ENCODE measurements around the gene RREB1. TPM values are rescaled to one million over a fixed set of nuclear protein-coding genes. Genes with fewer than 3 reads are reported as not detected.

RREB1 gene
- total and polyA plus RNA-seq, 4 donors, result 3.5 to 44.7 (median 17.8) TPM

DNA sequence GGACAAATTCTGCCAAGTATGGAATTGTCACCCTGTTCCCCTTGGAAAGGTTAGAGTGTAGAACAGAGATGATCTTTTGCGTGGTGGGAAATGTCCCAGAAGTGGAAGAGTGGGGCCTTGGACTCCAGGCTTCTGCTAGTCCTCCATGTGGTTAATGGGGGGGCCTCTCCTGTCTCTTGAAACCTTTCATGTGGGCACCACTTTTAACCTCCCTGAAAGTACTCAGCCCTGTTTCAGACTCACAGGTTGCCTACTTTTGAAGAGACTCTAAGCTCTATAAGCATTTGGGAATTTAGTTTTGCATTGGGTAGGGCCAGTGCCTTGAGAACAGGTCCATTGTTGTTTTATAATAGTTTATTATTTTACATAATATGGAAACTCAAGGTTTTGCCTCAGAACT is 17.5 kb downstream of the RREB1 start:
- DNase-seq (no peak), ATAC-seq (ENCODE audit: low FRiP score) (no peak)
- no peaks in the 10 kb centered on the region for H3K27me3 ChIP-seq (ENCODE audit: control insufficient read depth in 1 of 2, insufficient read depth in 2 of 2, low read length in 1 of 2)
- 96 to 97% methylated on average over 1 of the region's 1 CpG for WGBS, 2 donors
- H3K4me3 ChIP-seq (ENCODE audit: low read length in 2 of 2), result no peak overlapping the region
- peaks cover 0 to 4% of the 10 kb centered on the region in 2 donors for H3K4me1 ChIP-seq (ENCODE audit: control insufficient read depth in 1 of 2, insufficient read depth in 2 of 2, low read length in 2 of 2)
- no peaks in the 10 kb centered on the region for H3K9me3 ChIP-seq (ENCODE audit: control insufficient read depth, low read length)
- no peaks in the 10 kb centered on the region for H3K36me3 ChIP-seq (ENCODE audit: control insufficient read depth in 1 of 2, insufficient read depth in 2 of 2, low read length in 1 of 2)
- intact Hi-C loops (cut with DNase I), result no loop called here
- no peak overlapping the region for H3K27ac ChIP-seq (ENCODE audit: low read depth in 1 of 2, low read length in 2 of 2)

DNA sequence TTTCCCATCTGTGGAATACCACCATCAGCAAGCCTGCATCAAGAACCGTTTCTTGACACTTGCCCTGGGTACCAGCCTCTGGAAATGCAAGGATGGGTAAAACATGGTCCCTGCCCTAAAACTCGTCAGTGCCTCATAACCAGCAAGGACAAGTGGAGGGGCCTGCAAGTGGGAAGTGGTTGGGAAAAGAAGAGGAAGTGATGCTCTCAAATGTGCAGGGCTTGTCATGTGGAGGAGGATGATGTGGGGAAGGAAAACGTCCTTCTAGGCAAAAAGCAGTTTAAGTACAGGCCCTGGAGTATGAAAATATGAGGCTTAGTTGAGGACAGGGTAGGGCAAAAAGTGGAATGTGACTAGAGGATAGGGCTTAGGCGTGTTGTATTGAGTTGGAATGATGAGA is 19.0 kb downstream of the RREB1 start:
- intact Hi-C loops (cut with DNase I), result no loop called here
- DNase-seq, result no peak
- no peak overlapping the region for H3K4me3 ChIP-seq (ENCODE audit: low read length in 2 of 2)
- no peaks in the 10 kb centered on the region for H3K27me3 ChIP-seq (ENCODE audit: control insufficient read depth in 1 of 2, insufficient read depth in 2 of 2, low read length in 1 of 2)
- WGBS, 2 donors, result 86 to 88% methylated on average over 4 of the region's 4 CpGs
- ATAC-seq (ENCODE audit: low FRiP score), result no peak
- no peaks in the 10 kb centered on the region for H3K36me3 ChIP-seq (ENCODE audit: control insufficient read depth in 1 of 2, insufficient read depth in 2 of 2, low read length in 1 of 2)
- H3K9me3 ChIP-seq (ENCODE audit: control insufficient read depth, low read length), result no peaks in the 10 kb centered on the region
- no peak overlapping the region for H3K27ac ChIP-seq (ENCODE audit: low read depth in 1 of 2, low read length in 2 of 2)
- H3K4me1 ChIP-seq (ENCODE audit: control insufficient read depth in 1 of 2, insufficient read depth in 2 of 2, low read length in 2 of 2), result peaks cover 0 to 4% of the 10 kb centered on the region in 2 donors

DNA sequence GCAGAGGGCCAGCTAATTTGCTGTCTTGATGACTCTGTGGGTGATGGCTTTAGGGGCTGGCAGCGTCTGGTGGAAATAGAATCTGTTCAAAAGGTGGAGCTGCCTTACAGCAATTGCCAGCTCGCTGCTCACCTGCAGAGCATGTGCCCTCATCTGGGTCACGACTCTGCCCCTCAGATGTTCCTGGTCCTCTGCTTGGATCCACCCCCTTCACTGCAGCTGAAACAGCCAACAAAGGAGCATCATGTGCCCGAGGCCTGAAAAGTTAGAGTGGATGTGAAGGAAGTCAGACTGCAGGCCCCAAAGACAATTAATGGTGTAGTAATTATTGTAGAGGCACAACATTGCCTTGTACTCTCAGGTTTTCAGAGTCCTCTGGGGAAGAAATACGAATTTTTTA is 19.9 kb downstream of the RREB1 start:
- DNase-seq (no peak), ATAC-seq (ENCODE audit: low FRiP score) (no peak)
- intact Hi-C loops (cut with DNase I), result no loop called here
- H3K4me3 ChIP-seq (ENCODE audit: low read length in 2 of 2), result no peak overlapping the region
- H3K27me3 ChIP-seq (ENCODE audit: control insufficient read depth in 1 of 2, insufficient read depth in 2 of 2, low read length in 1 of 2), result no peaks in the 10 kb centered on the region
- WGBS, 2 donors, result 86 to 91% methylated on average over 5 of the region's 5 CpGs
- no peak overlapping the region for H3K27ac ChIP-seq (ENCODE audit: low read depth in 1 of 2, low read length in 2 of 2)
- H3K9me3 ChIP-seq (ENCODE audit: control insufficient read depth, low read length), result no peaks in the 10 kb centered on the region
- H3K36me3 ChIP-seq (ENCODE audit: control insufficient read depth in 1 of 2, insufficient read depth in 2 of 2, low read length in 1 of 2), result no peaks in the 10 kb centered on the region
- peaks cover 0 to 5% of the 10 kb centered on the region in 2 donors for H3K4me1 ChIP-seq (ENCODE audit: control insufficient read depth in 1 of 2, insufficient read depth in 2 of 2, low read length in 2 of 2)

DNA sequence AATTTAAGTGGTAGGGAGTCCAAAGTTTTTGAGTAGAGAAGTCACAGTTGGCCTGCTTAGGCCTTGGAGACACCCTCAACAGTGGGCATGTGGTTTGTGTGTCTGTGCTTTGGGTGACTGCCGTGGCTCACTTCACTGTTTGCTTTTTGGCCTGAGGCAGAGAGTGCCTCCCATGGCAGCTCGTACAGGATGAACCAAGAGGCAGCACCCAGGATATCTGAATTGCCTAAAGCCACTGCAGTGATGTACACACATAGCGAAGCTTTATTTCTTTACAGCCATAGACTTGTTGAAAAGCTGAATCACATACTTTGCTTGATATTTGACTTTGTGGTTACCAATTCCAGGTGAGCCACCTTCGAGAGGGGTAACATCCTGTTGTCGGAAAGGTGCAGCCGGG is 21.6 kb downstream of the RREB1 start:
- H3K9me3 ChIP-seq (ENCODE audit: control insufficient read depth, low read length), result no peaks in the 10 kb centered on the region
- no peak overlapping the region for H3K4me3 ChIP-seq (ENCODE audit: low read length in 2 of 2)
- H3K27ac ChIP-seq (ENCODE audit: low read depth in 1 of 2, low read length in 2 of 2), result no peak overlapping the region
- WGBS, 2 donors, result 74% methylated on average over 6 of the region's 6 CpGs
- intact Hi-C loops (cut with DNase I), result no loop called here
- H3K36me3 ChIP-seq (ENCODE audit: control insufficient read depth in 1 of 2, insufficient read depth in 2 of 2, low read length in 1 of 2), result no peaks in the 10 kb centered on the region
- no peaks in the 10 kb centered on the region for H3K27me3 ChIP-seq (ENCODE audit: control insufficient read depth in 1 of 2, insufficient read depth in 2 of 2, low read length in 1 of 2)
- ATAC-seq (ENCODE audit: low FRiP score), result no peak
- peak in 1 of 2 donors; percentile 39 for DNase-seq
- H3K4me1 ChIP-seq (ENCODE audit: control insufficient read depth in 1 of 2, insufficient read depth in 2 of 2, low read length in 2 of 2), result peaks cover 0 to 5% of the 10 kb centered on the region in 2 donors

DNA sequence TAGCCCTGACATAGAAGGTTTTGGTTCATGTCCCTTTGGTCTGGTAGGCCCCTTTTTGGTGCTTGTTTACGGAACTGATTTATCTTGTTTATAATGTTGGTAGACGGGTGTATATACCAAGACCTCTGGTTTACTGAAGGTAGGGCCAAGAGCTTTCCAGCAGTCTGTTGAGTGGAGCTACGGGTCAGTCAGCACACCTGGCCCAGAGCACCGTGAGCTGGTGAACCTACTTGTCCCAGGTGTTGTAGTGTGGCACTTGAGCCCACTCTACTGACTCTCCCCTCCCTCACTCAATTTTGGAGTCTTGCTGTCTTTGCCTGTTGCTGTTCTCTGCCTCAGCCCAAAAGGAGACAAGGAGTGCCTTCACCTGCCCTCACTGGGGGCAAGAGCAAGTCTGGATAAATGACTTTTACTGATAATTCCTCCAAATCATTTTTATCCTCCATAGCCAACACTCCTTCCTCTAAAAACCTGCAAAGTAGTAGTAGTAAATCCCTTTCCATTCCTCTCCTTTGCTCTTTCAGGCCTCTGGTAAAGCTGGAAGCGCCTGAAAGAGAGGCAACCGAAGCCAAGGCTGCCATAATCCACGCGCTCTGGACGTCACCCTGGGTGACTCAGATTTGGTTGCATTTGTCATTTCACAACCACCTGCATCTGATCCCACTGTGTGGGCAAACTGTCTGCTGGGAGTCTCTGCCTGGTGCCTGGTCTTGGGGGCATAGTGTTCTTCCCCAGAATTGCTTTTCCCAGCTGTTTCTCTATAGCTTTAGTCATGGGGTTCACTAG is 22.2 kb downstream of the RREB1 start:
- intact Hi-C loops (cut with DNase I), result no loop called here
- Histone ChIP-seq H3K9me3 (ENCODE audit: control insufficient read depth, low read length) (no peaks in the 10 kb centered on the region), H3K36me3 (ENCODE audit: control insufficient read depth in 1 of 2, insufficient read depth in 2 of 2, low read length in 1 of 2) (no peaks in the 10 kb centered on the region), H3K4me3 (ENCODE audit: low read length in 2 of 2) (no peak overlapping the region), H3K4me1 (ENCODE audit: control insufficient read depth in 1 of 2, insufficient read depth in 2 of 2, low read length in 2 of 2) (peaks cover 0 to 5% of the 10 kb centered on the region in 2 donors), H3K27ac (ENCODE audit: low read depth in 1 of 2, low read length in 2 of 2) (no peak overlapping the region), H3K27me3 (ENCODE audit: control insufficient read depth in 1 of 2, insufficient read depth in 2 of 2, low read length in 1 of 2) (no peaks in the 10 kb centered on the region)
- WGBS, 2 donors, result 87 to 89% methylated on average over 9 of the region's 9 CpGs
- DNase-seq (peak; percentile 63 to 75), ATAC-seq (ENCODE audit: low FRiP score) (peak; percentile 50)

DNA sequence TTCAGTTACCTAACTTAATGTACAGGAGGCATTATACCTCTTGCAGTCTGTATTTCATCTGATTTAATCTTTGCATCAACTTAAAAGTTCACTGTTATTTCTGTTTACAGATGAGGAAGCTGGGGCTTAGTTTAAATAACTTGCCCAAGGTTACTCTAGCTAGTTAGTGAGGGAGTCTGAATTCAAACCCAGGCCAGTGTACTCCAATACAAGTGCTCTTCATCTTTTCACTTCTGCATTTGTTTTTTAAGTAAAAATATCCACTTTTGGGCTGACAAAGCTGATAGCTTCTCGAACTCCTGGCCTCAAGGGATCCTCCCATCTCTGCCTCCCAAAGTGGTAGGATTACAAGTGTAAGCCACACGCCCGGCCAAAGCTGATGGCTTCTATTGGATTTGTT is 23.6 kb downstream of the RREB1 start:
- H3K4me3 ChIP-seq (ENCODE audit: low read length in 2 of 2), result no peak overlapping the region
- ATAC-seq (ENCODE audit: low FRiP score) (no peak), DNase-seq (no peak)
- H3K4me1 ChIP-seq (ENCODE audit: control insufficient read depth in 1 of 2, insufficient read depth in 2 of 2, low read length in 2 of 2), result peaks cover 0 to 5% of the 10 kb centered on the region in 2 donors
- intact Hi-C loops (cut with DNase I), result no loop called here
- H3K36me3 ChIP-seq (ENCODE audit: control insufficient read depth in 1 of 2, insufficient read depth in 2 of 2, low read length in 1 of 2), result no peaks in the 10 kb centered on the region
- WGBS, 2 donors, result 93 to 96% methylated on average over 3 of the region's 3 CpGs
- no peak overlapping the region for H3K27ac ChIP-seq (ENCODE audit: low read depth in 1 of 2, low read length in 2 of 2)
- H3K9me3 ChIP-seq (ENCODE audit: control insufficient read depth, low read length), result no peaks in the 10 kb centered on the region
- no peaks in the 10 kb centered on the region for H3K27me3 ChIP-seq (ENCODE audit: control insufficient read depth in 1 of 2, insufficient read depth in 2 of 2, low read length in 1 of 2)

DNA sequence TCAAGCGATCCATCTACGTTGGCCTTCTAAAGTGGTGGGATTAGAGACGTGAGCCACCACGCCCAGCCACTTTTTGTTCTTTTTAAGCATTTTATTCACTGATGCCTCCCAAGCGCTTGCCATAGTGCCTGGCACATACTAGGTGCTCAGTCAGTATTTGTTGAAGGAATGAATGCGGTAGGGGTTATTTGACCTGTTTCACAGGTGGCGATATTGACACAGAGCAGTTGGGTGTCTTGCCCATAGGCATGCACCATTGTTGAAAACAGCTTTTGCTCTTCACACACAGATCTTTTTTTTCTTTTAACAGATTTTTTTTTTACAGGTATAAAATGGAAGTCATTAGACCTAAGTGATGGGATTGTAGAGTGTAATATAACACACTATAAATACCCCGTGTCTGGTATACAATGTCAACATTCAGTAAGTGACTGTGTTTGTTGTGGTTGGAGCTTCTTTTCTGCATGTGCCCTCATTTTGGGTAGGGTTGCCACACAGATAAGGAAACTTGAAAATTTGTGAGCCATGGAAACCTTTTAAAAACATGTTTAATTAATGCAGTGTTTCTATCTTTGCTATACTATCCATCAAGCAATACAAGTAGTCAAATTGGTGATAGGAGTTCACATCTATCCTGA is 24.8 kb downstream of the RREB1 start:
- Histone ChIP-seq H3K4me1 (ENCODE audit: control insufficient read depth in 1 of 2, insufficient read depth in 2 of 2, low read length in 2 of 2) (peaks cover 0 to 5% of the 10 kb centered on the region in 2 donors), H3K36me3 (ENCODE audit: control insufficient read depth in 1 of 2, insufficient read depth in 2 of 2, low read length in 1 of 2) (no peaks in the 10 kb centered on the region), H3K4me3 (ENCODE audit: low read length in 2 of 2) (no peak overlapping the region), H3K9me3 (ENCODE audit: control insufficient read depth, low read length) (no peaks in the 10 kb centered on the region), H3K27me3 (ENCODE audit: control insufficient read depth in 1 of 2, insufficient read depth in 2 of 2, low read length in 1 of 2) (no peaks in the 10 kb centered on the region), H3K27ac (ENCODE audit: low read depth in 1 of 2, low read length in 2 of 2) (no peak overlapping the region)
- no peak for DNase-seq
- intact Hi-C loops (cut with DNase I), result no loop called here
- no peak for ATAC-seq (ENCODE audit: low FRiP score)
- WGBS, 2 donors, result 90 to 92% methylated on average over 8 of the region's 8 CpGs

DNA sequence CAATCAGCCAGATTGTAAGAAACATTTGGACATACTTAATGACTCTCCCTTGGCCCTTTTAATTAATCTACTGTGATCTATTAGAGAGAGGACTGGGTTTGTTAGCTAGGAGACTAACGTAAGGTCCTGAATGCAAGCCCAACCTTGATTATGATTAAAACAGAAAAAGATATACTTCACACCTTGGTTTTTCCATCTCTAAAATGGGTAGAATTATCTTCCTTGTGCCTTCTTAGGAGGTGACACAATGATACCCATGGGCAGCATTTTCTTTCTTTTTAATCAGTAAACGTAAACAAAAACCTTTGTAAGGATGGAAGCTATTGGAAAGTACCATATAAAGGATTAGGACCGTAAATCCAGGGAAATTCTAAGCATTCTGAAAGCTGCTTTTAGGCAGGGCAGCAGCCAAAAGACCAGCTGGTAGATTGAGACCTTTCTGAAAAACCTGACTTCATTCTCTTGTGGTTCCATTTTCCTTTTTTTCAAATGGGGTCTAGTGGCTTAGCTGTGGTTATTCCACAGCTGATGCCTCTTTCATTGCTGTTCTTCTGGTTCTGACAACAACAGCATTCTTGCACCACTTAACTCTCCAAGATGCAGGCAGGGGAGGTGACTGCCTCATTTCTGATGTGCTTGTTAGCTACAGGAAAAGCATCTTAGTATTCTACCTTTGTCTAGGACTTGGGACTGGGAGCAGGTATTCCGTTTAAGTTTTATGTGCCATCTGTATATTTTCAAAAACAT is 27.4 kb downstream of the RREB1 start:
- intact Hi-C loops (cut with DNase I), result no loop called here

More for the DNA sequence above, 27.4 kb downstream of the RREB1 start:
- peaks cover 0 to 1% of the 10 kb centered on the region in 2 donors for H3K4me1 ChIP-seq (ENCODE audit: control insufficient read depth in 1 of 2, insufficient read depth in 2 of 2, low read length in 2 of 2)
- ATAC-seq (ENCODE audit: low FRiP score) (no peak), DNase-seq (no peak)
- no peaks in the 10 kb centered on the region for H3K36me3 ChIP-seq (ENCODE audit: control insufficient read depth in 1 of 2, insufficient read depth in 2 of 2, low read length in 1 of 2)
- no peak overlapping the region for H3K27ac ChIP-seq (ENCODE audit: low read depth in 1 of 2, low read length in 2 of 2)
- H3K9me3 ChIP-seq (ENCODE audit: control insufficient read depth, low read length), result no peaks in the 10 kb centered on the region
- no peak overlapping the region for H3K4me3 ChIP-seq (ENCODE audit: low read length in 2 of 2)
- 89 to 92% methylated on average over 4 of the region's 4 CpGs for WGBS, 2 donors
- no peaks in the 10 kb centered on the region for H3K27me3 ChIP-seq (ENCODE audit: control insufficient read depth in 1 of 2, insufficient read depth in 2 of 2, low read length in 1 of 2)

All from aorta (tissue), 5 donors.